Hepatocyte (in vitro differentiated cells): ENCODE measurements around the gene NACA2. TPM values are rescaled to one million over a fixed set of nuclear protein-coding genes. Genes with fewer than 3 reads are reported as not detected.

Source experiments
- DNase-seq: peaks from one replicate; pipeline ENCODE4 v3.0.0-alpha.2; 2016; ENCODE audit warnings: low spot score
- H2AFZ ChIP-seq: fragments of 200-600 bp; sonication (generic); 2 replicates; pipeline ENCODE4 v1.6.0; 2016; ENCODE audit warnings: antibody characterized with exemption, mild to moderate bottlenecking
- H3K27ac ChIP-seq: fragments of 200-600 bp; sonication (generic); 2 replicates; pipeline ENCODE4 v1.5.1; 2016; ENCODE audit warnings: mild to moderate bottlenecking
- H3K27me3 ChIP-seq: fragments of 200-600 bp; sonication (generic); 2 replicates; pipeline ENCODE4 v1.6.1; 2016
- H3K36me3 ChIP-seq: fragments of 200-600 bp; sonication (generic); replicated peaks from 2 replicates; pipeline ENCODE4 v1.5.1; 2016; ENCODE audit warnings: low read depth; ENCODE audit not compliant: insufficient read depth
- H3K4me1 ChIP-seq: fragments of 200-600 bp; sonication (generic); 2 replicates; pipeline ENCODE4 v1.5.1; 2016; ENCODE audit warnings: mild to moderate bottlenecking, moderate library complexity; ENCODE audit not compliant: insufficient read depth
- H3K4me2 ChIP-seq: fragments of 200-600 bp; sonication (generic); 2 replicates; pipeline ENCODE4 v1.6.0; 2016
- H3K4me3 ChIP-seq: fragments of 200-600 bp; sonication (generic); 2 replicates; pipeline ENCODE4 v1.5.1; 2016; ENCODE audit warnings: mild to moderate bottlenecking
- H3K79me2 ChIP-seq: fragments of 200-600 bp; sonication (generic); 2 replicates; pipeline ENCODE4 v1.6.0; 2017; ENCODE audit warnings: mild to moderate bottlenecking
- H3K9me2 ChIP-seq: fragments of 200-600 bp; sonication (generic); replicated peaks from 2 replicates; pipeline ENCODE4 v1.6.0; 2017; ENCODE audit warnings: mild to moderate bottlenecking; ENCODE audit not compliant: insufficient read depth
- H3K9me3 ChIP-seq: fragments of 200-600 bp; sonication (generic); 2 replicates; pipeline ENCODE4 v1.5.1; 2016; ENCODE audit warnings: low read depth, mild to moderate bottlenecking
- H4K20me1 ChIP-seq: fragments of 200-600 bp; sonication (generic); 2 replicates; pipeline ENCODE4 v1.6.0; 2016; ENCODE audit warnings: mild to moderate bottlenecking; ENCODE audit not compliant: insufficient read depth, poor library complexity, severe bottlenecking
- EZH2 ChIP-seq: fragments of 200-600 bp; sonication (generic); IDR thresholded peaks from 2 replicates; pipeline ENCODE4 v1.6.1; 2016; ENCODE audit warnings: antibody characterized with exemption, mild to moderate bottlenecking, borderline replicate concordance
- EZH2phosphoT487 ChIP-seq: fragments of 200-600 bp; sonication (generic); IDR thresholded peaks from one replicate; pipeline ENCODE4 v1.6.1; 2018; ENCODE audit warnings: antibody characterized with exemption, mild to moderate bottlenecking, low read depth, moderate library complexity; ENCODE audit not compliant: unreplicated experiment, severe bottlenecking
- WGBS: methylation state at CpG from one replicate; pipeline ENCODE4 v1.1.6; 2016; ENCODE audit warnings: low lambda C conversion rate; ENCODE audit errors: missing lambda C conversion rate; 5-methylcytosine and 5-hydroxymethylcytosine counted together
- polyA plus RNA-seq: library from polyadenylated mRNA; unstranded; fragments of >200 nt; fragmentation: Nextera tagmentation; extraction: Ambion mirVana; gene quantifications from 2 replicates; pipeline ENCODE4 v1.2.1, GENCODE V29; 2016
- total RNA-seq: library from RNA; depleted of rRNA; stranded (reverse); fragments of >200 nt; gene quantifications from 2 replicates; pipeline ENCODE4 v1.2.3, GENCODE V29; 2014
- TF ChIP-seq, protein P1 (sequence below): fragments of 200-600 bp; sonication (generic); IDR thresholded peaks from 2 replicates; pipeline ENCODE4 v1.5.1; 2016; ENCODE audit warnings: antibody characterized with exemption, mild to moderate bottlenecking; ENCODE audit not compliant: poor library complexity

The NACA2 gene
- total and polyA plus RNA-seq, 2 experiments from 2014 or later, result not detected

DNA sequence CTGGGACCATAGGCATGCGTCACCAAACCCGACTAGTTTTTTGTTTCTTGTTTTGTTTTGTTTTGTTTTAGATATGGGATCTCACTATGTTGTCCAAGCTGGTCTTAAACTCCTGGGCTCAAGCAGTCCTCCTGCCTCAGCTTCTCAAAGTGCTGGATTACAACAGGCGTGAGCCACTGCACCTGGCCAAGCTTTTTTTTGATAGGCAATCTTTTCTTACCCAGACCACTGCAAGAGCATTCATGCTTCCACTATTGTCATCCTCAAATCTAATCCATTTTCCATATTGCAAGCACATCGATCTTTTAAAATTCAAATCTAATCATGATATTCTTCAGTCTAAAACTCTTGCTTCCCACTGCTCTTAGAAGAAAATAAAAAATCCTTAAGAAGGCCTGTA is 10.3 kb upstream of the NACA2 start:
- Histone ChIP-seq H3K36me3 (no peaks in the 10 kb centered on the region), H3K9me3 (no peaks in the 10 kb centered on the region), H2AFZ (no peak overlapping the region), H3K79me2 (no peaks in the 10 kb centered on the region), H3K4me2 (no peak overlapping the region), H3K4me1 (no peaks in the 10 kb centered on the region), H4K20me1 (no peaks in the 10 kb centered on the region), H3K9me2 (no peaks in the 10 kb centered on the region), H3K4me3 (no peak overlapping the region), H3K27ac (no peak overlapping the region), H3K27me3 (peaks cover 6% of the 10 kb centered on the region)
- DNase-seq, result no peak
- TF ChIP-seq, protein P1, sequence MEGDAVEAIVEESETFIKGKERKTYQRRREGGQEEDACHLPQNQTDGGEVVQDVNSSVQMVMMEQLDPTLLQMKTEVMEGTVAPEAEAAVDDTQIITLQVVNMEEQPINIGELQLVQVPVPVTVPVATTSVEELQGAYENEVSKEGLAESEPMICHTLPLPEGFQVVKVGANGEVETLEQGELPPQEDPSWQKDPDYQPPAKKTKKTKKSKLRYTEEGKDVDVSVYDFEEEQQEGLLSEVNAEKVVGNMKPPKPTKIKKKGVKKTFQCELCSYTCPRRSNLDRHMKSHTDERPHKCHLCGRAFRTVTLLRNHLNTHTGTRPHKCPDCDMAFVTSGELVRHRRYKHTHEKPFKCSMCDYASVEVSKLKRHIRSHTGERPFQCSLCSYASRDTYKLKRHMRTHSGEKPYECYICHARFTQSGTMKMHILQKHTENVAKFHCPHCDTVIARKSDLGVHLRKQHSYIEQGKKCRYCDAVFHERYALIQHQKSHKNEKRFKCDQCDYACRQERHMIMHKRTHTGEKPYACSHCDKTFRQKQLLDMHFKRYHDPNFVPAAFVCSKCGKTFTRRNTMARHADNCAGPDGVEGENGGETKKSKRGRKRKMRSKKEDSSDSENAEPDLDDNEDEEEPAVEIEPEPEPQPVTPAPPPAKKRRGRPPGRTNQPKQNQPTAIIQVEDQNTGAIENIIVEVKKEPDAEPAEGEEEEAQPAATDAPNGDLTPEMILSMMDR, result no peak
- TF ChIP-seq EZH2phosphoT487, result no peak
- no peak for TF ChIP-seq EZH2
- 85% methylated on average over 4 of the region's 4 CpGs for WGBS

DNA sequence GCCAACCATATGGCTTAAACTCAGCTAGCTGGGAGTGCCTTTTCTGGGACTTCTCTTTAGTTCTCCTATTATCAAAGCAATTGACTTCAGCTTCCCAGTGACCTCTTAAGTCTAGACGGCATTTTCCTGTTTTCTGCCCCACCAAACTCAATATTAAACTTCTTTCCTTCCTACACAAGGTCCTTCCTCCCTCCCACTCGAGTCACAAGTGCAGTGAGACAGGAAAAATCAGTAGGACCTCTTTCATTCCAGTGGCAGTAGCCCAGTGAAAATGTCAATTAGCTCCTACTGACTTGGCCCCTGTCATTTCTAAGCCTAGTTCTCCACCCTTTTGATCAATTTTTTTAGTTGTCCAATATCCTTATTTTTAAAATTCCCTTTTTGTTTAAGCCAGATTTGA is 9.6 kb upstream of the NACA2 start:
- no peak overlapping the region for H3K4me3 ChIP-seq
- H3K9me2 ChIP-seq, result no peaks in the 10 kb centered on the region
- H4K20me1 ChIP-seq, result no peaks in the 10 kb centered on the region
- H3K4me2 ChIP-seq, result no peak overlapping the region
- no peak overlapping the region for H2AFZ ChIP-seq
- DNase-seq, result no peak
- peaks cover 8% of the 10 kb centered on the region for H3K27me3 ChIP-seq
- no peaks in the 10 kb centered on the region for H3K4me1 ChIP-seq
- H3K79me2 ChIP-seq, result no peaks in the 10 kb centered on the region
- H3K9me3 ChIP-seq, result no peaks in the 10 kb centered on the region
- H3K27ac ChIP-seq, result no peak overlapping the region
- WGBS, result 72% methylated on average over 2 of the region's 2 CpGs
- no peaks in the 10 kb centered on the region for H3K36me3 ChIP-seq
- TF ChIP-seq EZH2phosphoT487 (no peak), EZH2 (no peak)
- TF ChIP-seq, protein P1, result no peak

DNA sequence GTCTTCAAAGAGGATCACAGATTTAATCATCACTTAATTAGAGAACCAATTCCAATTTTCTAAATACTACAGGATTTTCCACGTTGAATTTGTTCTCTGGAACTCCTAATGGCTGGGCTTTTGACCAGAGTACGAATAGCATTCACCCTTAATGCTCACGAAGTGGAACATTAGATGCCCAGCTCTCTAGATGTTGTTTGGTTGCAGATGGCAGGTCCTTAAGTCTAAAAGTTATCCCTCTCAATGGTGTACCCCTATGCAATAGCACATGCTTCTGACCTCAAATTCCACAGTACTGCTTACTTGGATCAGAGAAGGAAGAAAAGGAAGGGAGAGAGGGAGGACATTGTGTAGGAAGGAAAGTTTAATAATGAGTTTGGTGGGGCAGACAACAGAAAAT is 8.6 kb upstream of the NACA2 start:
- H4K20me1 ChIP-seq, result no peaks in the 10 kb centered on the region
- WGBS, result 92% methylated on average over 3 of the region's 3 CpGs

More for the DNA sequence above, 8.6 kb upstream of the NACA2 start:
- Histone ChIP-seq H3K36me3 (no peaks in the 10 kb centered on the region), H3K4me3 (no peak overlapping the region), H3K4me2 (no peak overlapping the region), H2AFZ (no peak overlapping the region), H3K27me3 (peaks cover 8% of the 10 kb centered on the region), H3K79me2 (no peaks in the 10 kb centered on the region), H3K9me3 (no peaks in the 10 kb centered on the region), H3K9me2 (no peaks in the 10 kb centered on the region), H3K27ac (no peak overlapping the region), H3K4me1 (no peaks in the 10 kb centered on the region)
- TF ChIP-seq, protein P1, result no peak
- TF ChIP-seq EZH2, result no peak
- TF ChIP-seq EZH2phosphoT487, result no peak
- DNase-seq, result no peak
